ENCODE measurements around the gene KCNH3.

DNA sequence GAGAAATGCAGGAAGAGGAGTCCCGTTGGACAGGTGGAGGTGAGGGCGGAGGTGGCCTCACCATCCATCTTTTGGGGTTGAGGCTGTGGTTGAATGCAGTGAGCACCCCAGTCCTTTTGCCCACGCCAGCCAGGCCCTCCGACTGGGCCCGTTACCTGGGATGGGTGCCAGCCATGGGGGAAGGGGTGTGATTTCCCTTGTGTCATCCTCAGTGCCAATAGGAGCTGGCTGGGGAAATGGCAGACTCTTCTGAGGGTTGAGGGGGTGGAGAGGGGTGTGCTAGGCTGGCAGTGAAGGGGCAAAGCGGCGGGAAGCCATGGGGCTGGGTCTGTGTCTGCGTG, 9.6 kb downstream of the KCNH3 start:
- TF ChIP-seq, protein P1, sequence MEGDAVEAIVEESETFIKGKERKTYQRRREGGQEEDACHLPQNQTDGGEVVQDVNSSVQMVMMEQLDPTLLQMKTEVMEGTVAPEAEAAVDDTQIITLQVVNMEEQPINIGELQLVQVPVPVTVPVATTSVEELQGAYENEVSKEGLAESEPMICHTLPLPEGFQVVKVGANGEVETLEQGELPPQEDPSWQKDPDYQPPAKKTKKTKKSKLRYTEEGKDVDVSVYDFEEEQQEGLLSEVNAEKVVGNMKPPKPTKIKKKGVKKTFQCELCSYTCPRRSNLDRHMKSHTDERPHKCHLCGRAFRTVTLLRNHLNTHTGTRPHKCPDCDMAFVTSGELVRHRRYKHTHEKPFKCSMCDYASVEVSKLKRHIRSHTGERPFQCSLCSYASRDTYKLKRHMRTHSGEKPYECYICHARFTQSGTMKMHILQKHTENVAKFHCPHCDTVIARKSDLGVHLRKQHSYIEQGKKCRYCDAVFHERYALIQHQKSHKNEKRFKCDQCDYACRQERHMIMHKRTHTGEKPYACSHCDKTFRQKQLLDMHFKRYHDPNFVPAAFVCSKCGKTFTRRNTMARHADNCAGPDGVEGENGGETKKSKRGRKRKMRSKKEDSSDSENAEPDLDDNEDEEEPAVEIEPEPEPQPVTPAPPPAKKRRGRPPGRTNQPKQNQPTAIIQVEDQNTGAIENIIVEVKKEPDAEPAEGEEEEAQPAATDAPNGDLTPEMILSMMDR (IDR thresholded peaks at IDR 0.05): no peak
- TF ChIP-seq EP300 (IDR thresholded peaks at IDR 0.05): no peak
- TF ChIP-seq POLR2A (IDR thresholded peaks at IDR 0.05): no peak
